Prostate gland (tissue), 2 donors: Measurements from ENCODE around the gene KIF26B.

Experiments used
- POLR2A ChIP-seq: fragments of 450-650 bp; IDR thresholded peaks from one replicate; pipeline ENCODE4 v1.6.1; 2016; ENCODE audit warnings: antibody characterized with exemption, mild to moderate bottlenecking
- POLR2AphosphoS5 ChIP-seq: sonication (generic); formaldehyde crosslinking; IDR thresholded peaks from one replicate; pipeline ENCODE4 v1.6.1; 2017; ENCODE audit warnings: antibody characterized with exemption
- TF ChIP-seq, protein P1 (sequence below), 4 experiments: fragments of 200-600 bp in 2 of 4; fragments of 450-650 bp in 2 of 4; sonication (generic) in 2 of 4; IDR thresholded peaks; 1 replicate in 3 of 4; 2 replicates in 1 of 4; pipeline ENCODE4 v1.5.1; 2016 to 2019; ENCODE audit warnings: antibody characterized with exemption in 4 of 4, mild to moderate bottlenecking in 2 of 4, moderate library complexity in 2 of 4

DNA sequence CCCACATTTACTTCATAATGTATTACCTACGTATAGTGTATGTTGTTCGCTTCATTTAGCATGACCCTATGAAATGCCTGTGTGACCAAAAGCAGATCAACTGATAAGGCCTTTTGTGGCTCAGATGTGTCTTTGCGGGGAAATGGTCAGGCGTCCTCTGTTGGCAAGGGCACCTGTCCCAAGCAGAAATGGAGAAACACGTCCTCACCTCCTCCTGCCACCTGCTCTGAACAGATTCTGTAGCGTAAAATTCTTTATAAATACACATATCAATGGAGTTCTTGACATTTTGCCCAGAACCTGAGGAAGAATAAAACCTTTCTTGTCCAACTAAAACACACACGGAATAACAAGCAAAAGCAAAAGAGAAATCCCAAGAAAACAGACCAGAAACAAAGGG, 417.9 kb downstream of the KIF26B start:
- TF ChIP-seq, protein P1, sequence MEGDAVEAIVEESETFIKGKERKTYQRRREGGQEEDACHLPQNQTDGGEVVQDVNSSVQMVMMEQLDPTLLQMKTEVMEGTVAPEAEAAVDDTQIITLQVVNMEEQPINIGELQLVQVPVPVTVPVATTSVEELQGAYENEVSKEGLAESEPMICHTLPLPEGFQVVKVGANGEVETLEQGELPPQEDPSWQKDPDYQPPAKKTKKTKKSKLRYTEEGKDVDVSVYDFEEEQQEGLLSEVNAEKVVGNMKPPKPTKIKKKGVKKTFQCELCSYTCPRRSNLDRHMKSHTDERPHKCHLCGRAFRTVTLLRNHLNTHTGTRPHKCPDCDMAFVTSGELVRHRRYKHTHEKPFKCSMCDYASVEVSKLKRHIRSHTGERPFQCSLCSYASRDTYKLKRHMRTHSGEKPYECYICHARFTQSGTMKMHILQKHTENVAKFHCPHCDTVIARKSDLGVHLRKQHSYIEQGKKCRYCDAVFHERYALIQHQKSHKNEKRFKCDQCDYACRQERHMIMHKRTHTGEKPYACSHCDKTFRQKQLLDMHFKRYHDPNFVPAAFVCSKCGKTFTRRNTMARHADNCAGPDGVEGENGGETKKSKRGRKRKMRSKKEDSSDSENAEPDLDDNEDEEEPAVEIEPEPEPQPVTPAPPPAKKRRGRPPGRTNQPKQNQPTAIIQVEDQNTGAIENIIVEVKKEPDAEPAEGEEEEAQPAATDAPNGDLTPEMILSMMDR (IDR thresholded peaks at IDR 0.05): no peak
- TF ChIP-seq POLR2A (no peak), POLR2AphosphoS5 (no peak)
